HepG2 (cell line): ENCODE measurements around the gene SPATA25. TPM values are rescaled to one million over a fixed set of nuclear protein-coding genes. Genes with fewer than 3 reads are reported as not detected.
A peak's percentile ranks its signal among the peaks of the same experiment; 100 is the strongest.

Experiments
- ATF6 ChIP-seq: sonication (generic); formaldehyde crosslinking; conservative IDR thresholded peaks from 2 replicates; pipeline ENCODE4 v1.4.0; 2020; ENCODE audit warnings: missing genetic modification reagents
- CEBPG ChIP-seq: IDR thresholded peaks from 2 replicates; pipeline ENCODE4 v1.6.1; 2016
- FOSL1 ChIP-seq: sonication (generic); formaldehyde crosslinking; IDR thresholded peaks from 2 replicates; pipeline ENCODE4 v1.9.0; 2021; ENCODE audit warnings: missing genetic modification reagents, borderline replicate concordance
- FOXA3 ChIP-seq: IDR thresholded peaks from 2 replicates; pipeline ENCODE4 v1.6.1; 2016; ENCODE audit warnings: missing genetic modification reagents, missing compliant biosample characterization
- GATA4 ChIP-seq: sonication (generic); IDR thresholded peaks from 2 replicates; pipeline ENCODE4 v1.6.1; 2016; ENCODE audit warnings: antibody characterized with exemption, low read depth, borderline replicate concordance
- GLMP ChIP-seq: sonication (generic); formaldehyde crosslinking; IDR thresholded peaks from 2 replicates; pipeline ENCODE4 v1.9.0; 2021; ENCODE audit warnings: missing genetic modification reagents, mild to moderate bottlenecking, borderline replicate concordance
- HINFP ChIP-seq: sonication (generic); formaldehyde crosslinking; IDR thresholded peaks from 2 replicates; pipeline ENCODE4 v1.4.0; 2020; ENCODE audit warnings: low read depth, mild to moderate bottlenecking, missing genetic modification reagents
- HMGXB4 ChIP-seq, 2 experiments: sonication (generic) in 1 of 2; formaldehyde crosslinking in 1 of 2; IDR thresholded peaks; 2 replicates each; pipeline versions ENCODE4 v1.4.0 to v1.6.1; 2018 to 2020; ENCODE audit warnings: missing genetic modification reagents in 2 of 2, borderline replicate concordance in 1 of 2, low read depth in 1 of 2, mild to moderate bottlenecking in 1 of 2, missing biosample characterization in 1 of 2
- MBD4 ChIP-seq: IDR thresholded peaks from 2 replicates; pipeline ENCODE4 v1.6.1; 2012; ENCODE audit warnings: low read length, inconsistent platforms, borderline replicate concordance
- NFKBIZ ChIP-seq: IDR thresholded peaks from 2 replicates; pipeline ENCODE4 v1.6.1; 2018; ENCODE audit warnings: missing genetic modification reagents, missing compliant biosample characterization
- PREB ChIP-seq: sonication (generic); formaldehyde crosslinking; IDR thresholded peaks from 2 replicates; pipeline ENCODE4 v1.4.0; 2020; ENCODE audit warnings: missing genetic modification reagents
- SKIL ChIP-seq: sonication (generic); formaldehyde crosslinking; IDR thresholded peaks from 2 replicates; pipeline ENCODE4 v1.8.0; 2022; ENCODE audit warnings: missing genetic modification reagents, mild to moderate bottlenecking, moderate library complexity, borderline replicate concordance
- SMARCE1 ChIP-seq: fragments of 450-650 bp; IDR thresholded peaks from 2 replicates; pipeline ENCODE4 v1.6.1; 2017; ENCODE audit warnings: borderline replicate concordance
- ZFP1 ChIP-seq: IDR thresholded peaks from 2 replicates; pipeline ENCODE4 v1.6.1; 2016
- ZFP36L2 ChIP-seq: sonication (generic); formaldehyde crosslinking; IDR thresholded peaks from 2 replicates; pipeline ENCODE4 v1.4.0; 2020; ENCODE audit warnings: missing genetic modification reagents
- ZNF451 ChIP-seq: sonication (generic); formaldehyde crosslinking; IDR thresholded peaks from 2 replicates; pipeline ENCODE4 v1.5.0; 2020; ENCODE audit warnings: mild to moderate bottlenecking, missing genetic modification reagents
- ZNF552 ChIP-seq: sonication (generic); formaldehyde crosslinking; IDR thresholded peaks from 2 replicates; pipeline ENCODE4 v1.9.0; 2022; ENCODE audit warnings: missing genetic modification reagents, mild to moderate bottlenecking, borderline replicate concordance
- ZNF788 ChIP-seq: sonication (generic); formaldehyde crosslinking; IDR thresholded peaks from 2 replicates; pipeline ENCODE4 v1.5.0; 2020; ENCODE audit warnings: mild to moderate bottlenecking, missing genetic modification reagents, borderline replicate concordance
- ZNF883 ChIP-seq: sonication (generic); formaldehyde crosslinking; IDR thresholded peaks from 2 replicates; pipeline ENCODE4 v1.5.1; 2020; ENCODE audit warnings: mild to moderate bottlenecking, missing genetic modification reagents; ENCODE audit errors: not compliant biosample characterization
- polyA plus RNA-seq, 8 experiments: library from polyadenylated mRNA; depleted of rRNA in 3 of 8; stranded (reverse) in 7 of 8; unstranded in 1 of 8; fragments of >200 nt; fragmentation: Illumina TruSeq in 4 of 8; extraction: Trizol in 4 of 8; gene quantifications; 2 replicates each; pipeline versions ENCODE4 v1.2.1 to v1.2.3, GENCODE V29; 2011 to 2016; ENCODE audit warnings: low read depth in 4 of 8, missing spikeins in 1 of 8, mixed read lengths in 1 of 8; ENCODE audit not compliant: insufficient read depth in 1 of 8
- total RNA-seq, 5 experiments: library from RNA; depleted of rRNA; stranded (reverse); fragments of >200 nt; fragmentation: Illumina TruSeq; extraction: Trizol; gene quantifications; 2 replicates each; pipeline ENCODE4 v1.2.3, GENCODE V29; 2016; ENCODE audit warnings: low read depth in 1 of 5

Gene SPATA25
- total and polyA plus RNA-seq, 2 of the 13 experiments (the other 11 are each of a cell fraction or from before 2014, with no cell fraction given), result 4.8 to 7.6 TPM

- no peak; the same call in 1 of the 2 replicates for TF ChIP-seq ATF6 (CRISPR knock-in tag)
- TF ChIP-seq MBD4, result no peak
- TF ChIP-seq ZNF552 (CRISPR knock-in tag), result 0 out of 2 replicates have a peak, but pooled peaks have one; percentile 28
- no peak for TF ChIP-seq PREB (CRISPR knock-in tag)
- TF ChIP-seq FOSL1 (CRISPR knock-in tag), result no peak
- peak; percentile 90 for TF ChIP-seq ZNF883
- TF ChIP-seq NFKBIZ (CRISPR knock-in tag), result no peak
- TF ChIP-seq SKIL (CRISPR knock-in tag), result no peak
- TF ChIP-seq ZNF788 (CRISPR knock-in tag), result peak; percentile 53; the same call in 1 of the 2 replicates
- TF ChIP-seq FOXA3, result peak; percentile 63
- TF ChIP-seq CEBPG (CRISPR knock-in tag), result no peak; the same call in 1 of the 2 replicates
- peak; percentile 53; the same call in 1 of the 2 replicates for TF ChIP-seq HINFP (CRISPR knock-in tag)
- TF ChIP-seq SMARCE1, result no peak
- TF ChIP-seq GATA4, result peak; percentile 75; the same call in 1 of the 2 replicates
- no peak for TF ChIP-seq GLMP (CRISPR knock-in tag)
- no peak for TF ChIP-seq ZNF451 (CRISPR knock-in tag)
- TF ChIP-seq ZFP36L2 (CRISPR knock-in tag), result no peak
- TF ChIP-seq HMGXB4 (CRISPR knock-in tag; IDR thresholded peaks at IDR 0.05; ENCODE audit: borderline replicate concordance in 1 of 2, low read depth in 1 of 2), result peak; percentile 70 to 83
- peak; percentile 45; the same call in 1 of the 2 replicates for TF ChIP-seq ZFP1 (CRISPR knock-in tag)
Observed at GRCh38 chr20:45880988-45881788, 6.2 kb downstream of the SPATA25 start, which contains the start of gene ZSWIM1 (continued).
